ENCODE measurements around the gene FUBP1.
"Not testable (repeated sequence)": the region's sequence is repeated elsewhere in the genome, so short reads cannot be mapped to it uniquely, and the experiment has no call there.

FUBP1 gene

GRCh38 chr1:77987919-77988318 is 9.0 kb upstream of the FUBP1 start:
- DNase-seq: no peak

- no peak for DNase-seq
Measured at GRCh38 chr1:77986810-77987209, 7.9 kb upstream of the FUBP1 start.

GRCh38 chr1:77984629-77985028 is 5.8 kb upstream of the FUBP1 start:
- no peak for DNase-seq

- no peak for DNase-seq
Measured at GRCh38 chr1:77983997-77984355, 5.1 kb upstream of the FUBP1 start.

GRCh38 chr1:77983352-77983996 is 4.6 kb upstream of the FUBP1 start:
- not testable (repeated sequence) for DNase-seq

GRCh38 chr1:77978293-77978968 is 441 bp downstream of the FUBP1 start:
- peak in 50 of 56 donors; percentile 3 to 88 (median 42) for DNase-seq

- no peak for DNase-seq
Measured at GRCh38 chr1:77977989-77978292, 931 bp downstream of the FUBP1 start.

GRCh38 chr1:77976433-77977076 is 2.3 kb downstream of the FUBP1 start:
- DNase-seq: no peak

GRCh38 chr1:77975907-77976306 is 3.0 kb downstream of the FUBP1 start:
- DNase-seq: no peak

GRCh38 chr1:77975386-77975785 is 3.5 kb downstream of the FUBP1 start:
- DNase-seq: no peak

- no peak for DNase-seq
Measured at GRCh38 chr1:77972080-77972479, 6.8 kb downstream of the FUBP1 start.

- no peak for DNase-seq
Measured at GRCh38 chr1:77970192-77970591, 8.7 kb downstream of the FUBP1 start.

- no peak for DNase-seq
Measured at GRCh38 chr1:77966291-77966690, 12.6 kb downstream of the FUBP1 start.

- DNase-seq: no peak
Measured at GRCh38 chr1:77961392-77961791, 17.5 kb downstream of the FUBP1 start.

GRCh38 chr1:77958850-77959249 is 20.0 kb downstream of the FUBP1 start:
- DNase-seq: no peak

GRCh38 chr1:77958391-77958790 is 20.5 kb downstream of the FUBP1 start:
- DNase-seq: no peak

- DNase-seq: no peak
Measured at GRCh38 chr1:77956464-77956863, 22.4 kb downstream of the FUBP1 start.

- no peak for DNase-seq
Measured at GRCh38 chr1:77955709-77956108, 23.2 kb downstream of the FUBP1 start.

- no peak for DNase-seq
Measured at GRCh38 chr1:77954521-77954920, 24.4 kb downstream of the FUBP1 start.

- no peak for DNase-seq
Measured at GRCh38 chr1:77953907-77954306, 25.0 kb downstream of the FUBP1 start.

GRCh38 chr1:77951328-77951727 is 27.5 kb downstream of the FUBP1 start:
- no peak for DNase-seq

GRCh38 chr1:77950873-77951272 is 28.0 kb downstream of the FUBP1 start:
- no peak for DNase-seq

- DNase-seq: no peak
Measured at GRCh38 chr1:77948841-77949424, 29.9 kb downstream of the FUBP1 start.
